Epidermal melanocyte (primary cell): ENCODE results near the gene NEMP2.
A peak's percentile ranks its signal among the peaks of the same experiment; 100 is the strongest.
"Not testable (repeated sequence)": the region's sequence is repeated elsewhere in the genome, so short reads cannot be mapped to it uniquely, and the experiment has no call there.

ENCODE experiments used
- DNase-seq: peaks from one replicate; pipeline ENCODE4 v3.0.0; 2011; ENCODE audit warnings: low spot score; ENCODE audit not compliant: insufficient read length

Gene NEMP2

DNA sequence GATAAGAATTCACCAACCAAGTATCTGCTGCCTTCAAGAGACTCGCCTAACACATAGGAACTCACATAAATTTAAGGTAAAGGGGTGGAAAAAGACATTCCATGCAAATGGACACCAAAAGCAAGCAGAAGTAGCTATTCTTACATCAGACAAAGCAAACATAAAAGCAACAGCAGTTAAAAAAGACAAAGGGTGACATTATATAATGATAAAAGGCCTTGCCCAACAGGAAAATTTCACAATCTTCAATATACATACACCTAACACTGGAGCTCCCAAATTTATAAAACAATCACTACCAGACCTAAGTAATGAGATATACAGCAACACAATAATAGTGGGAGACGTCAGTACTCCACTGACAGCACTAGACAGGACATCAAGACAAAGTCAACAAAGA is 41.4 kb downstream of the NEMP2 start:
- no peak for DNase-seq

DNA sequence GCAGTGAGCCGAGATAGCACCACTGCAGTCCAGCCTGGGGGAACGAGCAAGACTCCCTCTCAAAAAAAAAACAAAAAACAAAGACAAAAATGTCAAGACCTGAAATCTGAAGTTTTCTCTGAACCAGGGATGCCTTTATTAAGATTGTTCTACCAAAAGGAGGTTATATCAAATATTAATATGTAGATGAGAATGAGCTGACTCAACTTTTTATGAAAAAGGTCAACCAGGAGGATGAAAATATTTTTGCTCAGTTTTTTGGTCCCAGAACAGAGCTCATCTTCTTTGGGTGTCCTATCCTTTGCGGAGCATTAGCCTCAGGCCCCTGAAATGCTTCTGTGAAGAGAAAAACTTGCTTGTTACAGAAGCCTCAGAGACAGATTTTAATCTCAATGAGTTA is 44.0 kb downstream of the NEMP2 start:
- no peak for DNase-seq

DNA sequence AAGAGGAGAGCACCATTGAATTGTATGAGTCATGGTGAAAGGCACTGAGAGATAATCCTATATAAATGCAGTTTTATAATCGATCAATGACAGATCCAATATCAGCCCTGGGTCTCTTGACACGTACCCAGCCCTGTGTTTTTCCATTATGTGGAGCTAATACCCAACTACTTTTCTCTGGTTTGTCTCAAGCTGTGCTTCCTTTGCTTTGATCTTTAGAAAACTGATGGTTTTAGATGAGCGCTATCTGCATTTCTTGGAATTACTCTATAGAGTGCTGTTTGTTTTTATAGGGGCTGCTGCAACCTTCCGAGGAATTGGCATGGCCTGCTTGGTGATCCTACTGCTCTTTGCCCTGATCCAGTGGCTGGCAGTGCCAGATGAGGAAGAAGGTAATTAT is 45.0 kb downstream of the NEMP2 start:
- DNase-seq, result no peak

DNA sequence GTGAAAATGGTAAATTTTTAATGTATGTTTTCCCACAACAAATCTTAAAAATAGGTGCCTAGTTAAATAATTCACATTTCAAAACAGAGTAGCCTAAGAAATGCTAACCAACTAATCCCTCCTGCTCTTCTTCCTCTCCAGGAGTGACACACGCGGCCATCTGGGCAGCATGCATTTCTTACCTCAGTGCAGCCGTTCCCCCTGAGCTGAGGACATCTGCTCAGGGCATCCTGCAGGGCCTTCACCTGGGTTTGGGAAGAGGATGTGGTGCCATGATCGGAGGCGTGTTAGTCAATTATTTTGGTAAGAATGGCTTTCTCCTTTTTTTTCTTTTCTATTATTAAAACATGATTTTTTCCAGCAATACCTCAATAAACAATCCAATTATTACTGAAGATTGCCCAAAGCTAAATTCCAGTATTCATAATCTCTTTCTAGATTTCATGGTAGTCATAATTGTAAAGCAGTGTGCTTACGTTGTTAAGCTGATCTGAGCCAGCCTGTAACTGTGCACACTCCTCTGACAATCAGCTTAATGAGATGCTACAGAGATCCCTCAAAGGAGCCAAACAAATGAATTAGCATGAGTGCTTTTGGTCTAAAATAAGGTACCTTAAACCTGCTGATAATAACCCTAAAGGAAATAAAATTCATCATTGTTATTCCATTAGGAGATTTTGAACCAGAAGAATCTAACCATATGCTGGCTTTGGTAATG is 45.8 kb downstream of the NEMP2 start:
- DNase-seq, result no peak

DNA sequence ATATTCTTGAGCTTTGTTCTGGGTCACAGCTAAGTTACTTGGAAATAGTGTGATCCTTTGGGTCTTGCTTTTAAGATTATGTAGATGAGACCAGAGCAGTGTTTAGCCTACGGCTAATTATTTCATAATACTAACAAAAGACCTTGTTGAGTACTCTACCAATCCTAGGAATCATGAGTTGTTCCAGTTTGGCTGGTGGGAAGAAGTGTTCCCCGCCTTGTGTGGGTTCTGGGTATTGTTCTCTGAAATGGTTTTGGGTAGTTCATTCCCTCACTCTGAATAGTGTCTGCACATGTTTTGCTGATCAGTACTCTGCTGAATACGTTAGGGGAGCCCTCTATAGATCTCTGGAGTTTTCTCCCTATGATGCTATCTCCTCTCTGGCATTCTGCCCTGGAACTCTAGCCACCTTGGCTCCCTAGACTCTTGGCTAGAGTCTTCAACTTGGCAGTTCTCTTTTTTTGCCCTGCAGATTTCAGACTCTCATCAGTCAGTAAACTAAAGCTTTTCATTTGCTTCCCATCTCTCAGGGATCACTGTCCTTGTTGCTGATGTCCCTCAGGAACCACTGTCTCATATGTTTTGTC is 48.4 kb downstream of the NEMP2 start:
- no peak for DNase-seq

DNA sequence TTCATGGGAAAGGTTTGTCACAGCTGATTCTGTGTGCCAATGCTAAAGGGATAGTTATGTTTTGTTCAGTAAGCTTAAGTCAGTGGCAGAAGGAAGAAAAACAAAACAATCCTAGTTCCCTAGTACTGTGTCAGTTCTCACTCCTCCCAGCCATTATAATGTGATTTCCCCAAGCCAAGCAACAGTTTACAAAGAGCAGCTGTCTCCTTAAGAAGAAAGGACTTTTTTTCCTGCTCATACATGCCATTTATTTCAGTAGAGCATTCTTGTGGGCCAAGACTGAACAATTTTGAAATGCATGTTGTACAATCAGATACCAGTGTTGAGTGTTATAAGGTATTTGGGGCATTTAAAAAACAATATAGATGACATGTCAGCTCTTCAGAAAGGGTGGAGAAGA is 52.1 kb downstream of the NEMP2 start:
- no peak for DNase-seq

DNA sequence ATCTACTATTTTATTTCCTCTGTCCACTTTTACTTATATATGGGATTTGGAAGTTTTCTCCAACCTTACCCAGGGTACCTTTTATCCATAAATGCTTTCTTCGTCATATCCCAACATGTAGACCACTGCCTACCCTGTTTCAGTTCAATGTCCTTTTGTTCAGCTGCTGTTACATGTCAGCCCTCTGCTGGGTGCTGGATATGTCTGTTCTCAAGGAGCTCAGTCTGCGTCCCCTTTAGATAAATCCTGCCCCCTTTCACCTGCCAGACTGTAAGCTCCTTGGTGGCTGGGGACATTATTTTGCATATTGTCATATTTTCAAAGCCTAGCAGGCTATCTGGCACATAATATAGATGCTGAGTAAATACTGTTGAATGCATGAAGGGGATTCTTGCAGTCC is 53.2 kb downstream of the NEMP2 start:
- DNase-seq, result no peak

DNA sequence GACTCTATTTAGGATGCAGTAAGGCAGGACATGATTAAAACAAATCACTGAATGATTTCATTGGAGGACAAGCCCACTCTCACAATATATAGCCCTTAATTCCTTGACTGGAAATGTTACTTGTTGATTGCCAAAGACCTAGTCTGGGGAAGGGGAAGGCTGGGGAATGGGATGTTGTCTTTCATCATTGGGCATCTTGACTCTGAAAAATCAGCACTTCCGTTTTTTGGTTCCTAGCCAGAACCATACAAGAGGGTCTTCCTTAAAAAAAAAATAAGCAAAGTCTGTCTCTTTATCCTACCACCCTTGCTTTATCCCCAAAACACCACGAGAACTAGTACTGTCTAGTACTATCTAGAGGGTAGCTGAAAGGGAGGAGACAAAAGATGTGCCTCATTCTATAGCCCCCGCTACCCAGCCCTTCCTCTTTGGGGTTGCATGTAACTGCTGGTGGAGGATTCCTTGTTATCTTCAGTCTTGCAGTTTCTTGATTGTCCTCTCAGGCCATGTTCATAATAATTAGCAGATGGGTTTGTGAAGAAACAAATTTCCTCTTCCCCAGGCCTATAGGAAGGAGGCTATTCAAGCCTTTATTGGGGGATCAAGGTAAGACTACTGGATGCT is 55.8 kb downstream of the NEMP2 start:
- DNase-seq, result no peak

DNA sequence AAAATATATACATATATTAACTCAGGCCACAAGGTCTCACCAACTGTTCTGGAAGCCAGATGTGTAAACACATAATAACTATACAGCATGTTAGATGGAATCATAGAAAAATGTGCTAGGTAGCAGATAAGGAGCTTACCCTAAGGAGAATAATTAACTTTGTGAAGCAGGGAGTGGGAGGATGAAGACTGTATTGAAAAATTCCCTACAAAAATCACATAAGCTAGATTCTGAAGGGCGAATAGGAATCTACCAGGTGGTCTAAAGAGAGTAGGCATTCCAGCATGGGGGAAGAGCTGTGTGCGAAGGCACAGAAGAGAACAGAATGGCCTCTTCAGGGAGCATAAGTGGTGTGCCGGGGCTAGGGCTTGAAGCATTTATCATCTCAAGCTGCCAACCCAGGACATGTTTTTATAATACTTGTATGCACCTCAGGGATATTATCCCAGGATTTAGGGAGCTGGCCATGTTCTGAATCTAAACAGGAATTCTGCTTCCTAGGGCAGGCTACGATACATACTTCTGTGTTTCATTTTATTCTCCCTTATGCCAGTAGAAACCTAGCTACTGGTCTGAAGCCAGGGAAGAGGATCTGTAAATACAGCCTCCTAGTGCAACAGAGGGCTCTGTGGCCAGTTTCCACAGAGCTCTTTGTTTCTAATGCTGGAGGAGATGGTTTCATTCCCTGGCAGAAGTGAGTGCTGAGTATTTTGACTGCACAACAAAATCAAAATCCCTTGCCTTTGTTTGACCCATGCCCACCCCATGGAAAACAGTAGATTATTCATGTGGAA is 56.7 kb downstream of the NEMP2 start:
- peak; percentile 40 for DNase-seq

DNA sequence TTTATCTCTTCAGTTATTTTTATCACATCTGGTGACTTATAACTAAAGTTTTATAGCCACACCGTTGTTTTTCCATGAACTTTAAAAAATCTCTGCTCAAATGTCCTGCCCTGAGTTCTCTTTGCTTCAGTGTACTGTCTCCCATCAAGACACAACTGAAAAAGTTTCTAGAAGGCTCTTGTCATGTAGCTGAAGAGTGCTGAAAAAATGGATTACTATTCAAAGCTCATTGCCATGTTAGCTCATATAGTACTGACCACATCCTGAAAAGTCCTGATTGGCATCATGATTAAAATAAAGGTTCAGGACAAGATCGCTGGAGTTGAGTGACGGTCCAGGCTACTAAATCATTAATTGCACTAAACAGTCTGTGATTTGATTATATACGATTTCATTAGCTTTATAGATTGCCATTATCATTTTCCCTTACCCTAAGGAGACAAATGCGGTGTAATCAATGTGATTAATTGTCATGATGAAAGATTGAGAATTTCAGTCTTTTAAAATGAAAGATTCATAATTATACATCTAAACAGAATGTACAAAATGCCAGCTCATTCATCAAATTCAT is 64.2 kb downstream of the NEMP2 start:
- DNase-seq, result no peak

DNA sequence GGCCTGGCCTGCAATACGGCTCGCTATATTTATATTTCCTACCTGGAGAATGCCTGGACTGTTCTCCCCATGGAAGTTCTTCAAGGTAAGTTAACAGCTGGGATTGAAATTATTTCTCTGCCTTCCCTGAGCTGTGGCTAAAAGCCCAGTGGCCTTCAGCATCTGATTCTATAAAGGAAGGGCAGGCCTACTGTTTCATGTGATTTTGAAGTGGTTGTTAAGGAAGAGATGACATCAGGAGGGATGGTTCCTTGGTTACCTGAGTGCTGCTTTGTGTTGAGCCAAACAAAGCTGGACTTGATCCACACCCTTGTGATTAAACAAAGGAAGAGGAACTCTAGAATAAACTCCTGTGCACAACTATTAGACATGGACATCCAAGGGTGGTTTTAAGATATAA is 64.8 kb downstream of the NEMP2 start:
- no peak for DNase-seq

DNA sequence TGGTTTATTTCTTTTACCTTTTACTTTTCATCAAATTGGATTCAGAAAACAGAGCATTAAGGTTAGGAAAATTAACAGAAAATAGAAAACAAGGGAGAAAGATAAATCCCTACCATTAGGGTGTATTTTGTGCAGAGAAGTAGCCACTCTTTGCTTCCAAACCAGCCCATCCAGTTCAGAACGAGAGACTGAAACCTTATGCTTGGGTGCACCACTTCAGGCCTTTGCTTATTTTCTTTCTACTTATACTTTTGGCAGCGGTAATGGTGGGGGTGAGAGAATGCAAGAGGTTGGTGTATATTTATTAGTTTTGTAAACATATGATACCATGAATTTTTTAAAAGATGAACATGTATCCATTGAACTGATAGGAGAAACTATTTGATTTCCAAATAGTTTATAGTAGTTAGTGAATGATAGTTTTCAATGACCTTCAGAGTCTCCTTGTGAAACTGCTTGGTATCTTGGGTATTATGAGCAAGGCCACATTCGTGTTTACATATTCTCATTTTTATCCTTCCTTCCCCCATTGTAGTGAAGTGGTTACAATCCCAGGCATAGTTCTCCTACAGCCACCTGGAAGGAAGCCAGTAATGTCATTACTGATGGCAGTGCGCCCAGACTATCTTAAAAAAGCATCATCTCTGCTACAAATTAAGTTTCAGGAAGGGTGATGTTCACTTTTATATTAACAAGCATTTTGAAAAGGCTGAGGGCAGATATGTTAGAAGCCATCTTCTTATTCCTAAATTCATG is 65.5 kb downstream of the NEMP2 start:
- peak; percentile 62 for DNase-seq

DNA sequence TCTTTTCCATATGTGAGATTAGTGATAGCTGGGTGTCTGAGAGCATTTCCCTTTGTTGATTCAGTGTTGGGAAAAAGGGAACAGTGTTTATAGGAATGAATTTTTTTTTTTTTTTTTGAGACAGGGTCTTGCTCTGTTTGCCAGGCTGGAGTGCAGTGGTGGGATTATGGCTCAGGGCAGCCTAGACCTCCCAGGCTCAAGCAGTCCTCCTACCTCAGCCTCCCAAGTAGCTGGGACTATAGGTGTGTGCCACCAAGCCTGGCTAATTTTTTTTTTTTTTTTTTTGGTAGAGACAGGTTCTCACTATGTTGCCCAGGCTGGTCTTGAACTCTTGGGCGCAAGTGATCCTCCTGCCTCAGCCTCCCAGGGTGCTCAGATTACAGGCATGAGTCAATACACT is 66.2 kb downstream of the NEMP2 start:
- DNase-seq, result not testable (repeated sequence)

DNA sequence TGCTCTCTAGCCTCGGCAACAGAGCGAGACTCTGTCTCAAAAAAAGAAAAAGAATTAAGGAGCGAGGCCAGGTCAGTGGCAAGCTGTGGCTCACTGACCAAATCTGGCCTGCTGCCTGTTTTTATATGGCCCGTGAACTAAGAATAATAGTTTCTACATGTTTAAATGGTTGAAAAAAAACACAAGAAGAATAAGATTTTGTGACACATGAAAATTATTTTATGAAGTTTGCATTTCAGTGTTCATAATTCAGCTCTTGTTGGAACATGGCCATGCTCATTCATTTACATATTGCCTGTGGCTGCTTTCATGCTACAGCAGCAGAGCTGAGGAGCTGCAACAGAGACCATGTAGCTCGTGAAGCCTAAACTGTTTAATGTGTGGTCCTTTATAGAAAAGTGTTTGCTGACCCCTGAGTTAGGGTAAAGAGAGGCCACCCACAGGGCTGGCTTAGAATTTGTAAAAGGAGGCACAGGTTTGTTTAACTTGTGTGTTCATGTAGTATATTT is 66.9 kb downstream of the NEMP2 start:
- no peak for DNase-seq

DNA sequence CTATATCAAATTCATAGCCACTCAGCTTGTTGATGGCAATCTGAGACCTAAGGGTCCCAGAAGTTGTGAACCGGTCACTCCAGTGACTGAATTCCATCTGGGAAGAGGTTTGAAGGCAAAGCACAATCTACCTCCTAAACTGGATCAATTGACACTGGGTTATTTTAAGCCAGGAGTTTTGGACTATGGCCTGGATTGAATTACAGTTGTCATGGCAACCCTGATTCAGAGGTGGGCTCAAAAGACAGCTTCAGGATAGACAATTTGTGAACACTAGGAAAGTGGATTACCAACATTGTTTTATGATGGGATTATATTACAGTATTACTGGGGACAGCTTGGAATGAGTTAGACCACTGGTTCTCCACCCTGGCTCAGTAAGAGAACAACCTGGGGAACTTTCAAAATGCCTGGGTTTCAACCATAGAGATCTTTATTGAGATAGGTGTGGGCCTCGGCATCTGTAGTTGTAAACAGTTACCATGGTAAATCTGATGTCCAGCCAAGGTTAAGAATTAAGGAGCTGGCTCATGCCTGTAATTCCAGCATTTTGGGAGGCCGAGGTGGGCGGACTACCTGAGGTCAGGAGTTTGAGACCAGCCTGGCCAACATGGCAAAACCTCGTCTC is 67.6 kb downstream of the NEMP2 start:
- no peak for DNase-seq

DNA sequence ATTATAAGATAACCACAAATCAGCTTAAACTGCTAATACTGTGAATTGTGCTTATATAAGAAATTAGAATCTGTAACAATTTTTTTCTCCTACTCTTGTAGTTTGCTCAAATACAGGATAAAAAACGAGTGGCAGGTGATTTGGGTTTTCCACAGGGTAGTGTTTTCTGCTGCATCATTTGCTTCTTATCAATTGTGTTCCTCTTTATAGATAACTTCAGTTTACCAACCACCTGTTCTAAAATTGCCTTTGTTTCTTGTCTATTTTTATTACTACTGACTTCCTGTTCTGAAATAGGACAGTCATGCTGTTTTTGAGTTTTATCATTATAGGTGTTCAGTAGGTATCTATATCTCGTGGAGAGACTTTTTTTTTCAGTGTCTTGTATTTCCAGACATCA is 69.5 kb downstream of the NEMP2 start:
- no peak for DNase-seq

DNA sequence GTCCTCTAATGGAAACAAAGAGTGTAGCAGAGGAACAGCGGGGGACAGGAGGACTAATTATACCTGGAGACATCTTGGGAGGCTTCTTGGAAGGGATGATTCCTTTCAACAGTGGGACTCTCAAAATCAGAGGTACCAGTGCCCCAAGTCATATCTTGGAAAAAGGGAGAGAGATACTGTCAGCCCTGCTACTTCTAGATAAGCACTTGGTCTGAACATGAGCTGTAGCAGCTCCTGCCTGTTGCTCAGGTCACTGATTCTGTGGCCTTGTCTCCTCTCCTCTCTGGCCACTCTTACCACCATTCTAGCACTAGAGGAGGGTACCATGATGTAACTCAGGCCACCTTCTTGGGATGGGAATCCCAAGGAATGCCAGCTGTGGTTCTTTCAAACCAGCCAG is 71.9 kb downstream of the NEMP2 start:
- no peak for DNase-seq

DNA sequence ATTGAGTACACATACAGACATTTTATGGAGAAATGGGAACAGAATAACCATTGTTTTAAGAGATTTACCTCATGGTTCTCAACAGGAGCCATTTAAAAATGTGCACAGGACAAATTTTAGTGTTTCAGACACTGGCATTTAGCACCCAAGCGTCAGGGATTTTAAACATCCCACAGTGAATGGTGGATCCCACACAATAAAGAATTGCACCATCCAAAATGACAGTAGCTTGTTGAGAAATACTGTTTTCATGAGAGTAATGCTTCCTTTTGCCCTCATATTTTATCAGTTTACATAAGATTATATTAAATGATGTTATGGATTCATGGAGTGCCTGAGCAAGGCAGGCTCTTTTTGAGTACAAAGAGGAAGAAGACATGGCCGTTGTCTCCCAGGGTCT is 72.3 kb downstream of the NEMP2 start:
- no peak for DNase-seq

DNA sequence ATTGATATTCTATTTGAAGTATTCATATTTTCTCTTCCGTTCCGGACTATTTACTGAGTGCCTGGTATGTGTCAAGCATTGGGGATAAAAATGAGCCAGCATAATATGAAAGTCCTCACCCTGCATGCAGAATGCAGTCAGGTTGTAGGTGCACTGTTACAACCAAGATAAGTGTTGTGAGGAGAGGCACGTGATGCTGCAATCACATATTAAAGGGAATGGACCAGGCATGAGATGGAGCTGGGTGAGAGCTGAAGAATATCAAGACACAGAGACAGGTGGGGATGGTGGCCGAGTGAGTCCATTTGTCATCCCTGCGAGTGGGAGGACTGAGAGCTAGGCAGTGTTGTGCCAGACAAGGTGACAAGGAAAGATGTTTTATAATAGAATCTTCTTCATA is 74.0 kb downstream of the NEMP2 start:
- DNase-seq, result no peak

DNA sequence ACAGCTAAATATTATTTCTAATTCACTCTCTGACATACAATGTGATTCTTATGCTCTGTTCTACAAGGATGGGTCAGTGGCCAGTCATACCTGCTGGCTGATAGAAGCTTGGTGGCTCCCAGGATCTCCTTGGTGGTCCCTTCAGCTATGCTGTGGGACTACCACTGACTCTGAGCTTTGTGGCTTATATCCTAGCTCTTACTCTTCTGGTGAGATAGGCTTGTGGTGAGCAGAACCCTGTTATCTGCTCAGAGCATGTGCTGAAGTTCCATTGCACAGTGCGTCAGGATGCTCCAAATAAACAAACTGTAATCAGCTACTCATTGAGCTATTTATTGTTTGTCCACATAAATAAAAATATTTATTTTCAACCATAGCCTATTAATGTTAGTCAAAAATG is 74.6 kb downstream of the NEMP2 start:
- no peak for DNase-seq
